Uterus (tissue), 2 donors: Measurements from ENCODE around the gene ZNF830.

Experiments used
- POLR2A ChIP-seq, 2 donors: fragments of 450-650 bp; IDR thresholded peaks; one replicate each; pipeline ENCODE4 v1.6.1; 2016; ENCODE audit warnings: antibody characterized with exemption in 2 of 2, mild to moderate bottlenecking in 1 of 2, moderate library complexity in 1 of 2
- TF ChIP-seq, protein P1 (sequence below), 4 experiments: fragments of 200-600 bp in 2 of 4; fragments of 450-650 bp in 2 of 4; sonication (generic) in 2 of 4; IDR thresholded peaks; one replicate each; pipeline ENCODE4 v1.5.1; 2016 to 2019; ENCODE audit warnings: antibody characterized with exemption in 4 of 4, mild to moderate bottlenecking in 2 of 4, moderate library complexity in 1 of 4

DNA sequence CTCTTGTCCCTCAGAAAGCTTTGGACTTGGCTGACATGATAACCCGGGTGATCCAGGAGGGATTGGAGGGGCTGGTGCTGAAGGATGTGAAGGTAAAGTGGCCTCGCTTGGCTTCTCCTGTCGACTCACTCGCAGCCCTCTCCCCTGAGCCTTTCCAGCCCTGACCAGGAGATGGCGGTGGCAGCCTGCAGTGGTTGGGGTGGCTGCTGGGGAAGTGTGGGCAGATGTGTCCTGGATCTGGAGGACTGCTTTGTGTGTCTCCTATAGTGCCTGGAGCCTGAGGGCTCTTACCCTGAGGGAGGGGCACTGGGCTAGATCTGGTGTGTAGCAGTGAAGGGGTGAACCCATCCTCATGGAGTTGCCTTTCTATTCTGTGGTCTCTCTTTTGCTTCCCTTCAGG lies 36.9 kb downstream of the ZNF830 start:
- TF ChIP-seq, protein P1, sequence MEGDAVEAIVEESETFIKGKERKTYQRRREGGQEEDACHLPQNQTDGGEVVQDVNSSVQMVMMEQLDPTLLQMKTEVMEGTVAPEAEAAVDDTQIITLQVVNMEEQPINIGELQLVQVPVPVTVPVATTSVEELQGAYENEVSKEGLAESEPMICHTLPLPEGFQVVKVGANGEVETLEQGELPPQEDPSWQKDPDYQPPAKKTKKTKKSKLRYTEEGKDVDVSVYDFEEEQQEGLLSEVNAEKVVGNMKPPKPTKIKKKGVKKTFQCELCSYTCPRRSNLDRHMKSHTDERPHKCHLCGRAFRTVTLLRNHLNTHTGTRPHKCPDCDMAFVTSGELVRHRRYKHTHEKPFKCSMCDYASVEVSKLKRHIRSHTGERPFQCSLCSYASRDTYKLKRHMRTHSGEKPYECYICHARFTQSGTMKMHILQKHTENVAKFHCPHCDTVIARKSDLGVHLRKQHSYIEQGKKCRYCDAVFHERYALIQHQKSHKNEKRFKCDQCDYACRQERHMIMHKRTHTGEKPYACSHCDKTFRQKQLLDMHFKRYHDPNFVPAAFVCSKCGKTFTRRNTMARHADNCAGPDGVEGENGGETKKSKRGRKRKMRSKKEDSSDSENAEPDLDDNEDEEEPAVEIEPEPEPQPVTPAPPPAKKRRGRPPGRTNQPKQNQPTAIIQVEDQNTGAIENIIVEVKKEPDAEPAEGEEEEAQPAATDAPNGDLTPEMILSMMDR (IDR thresholded peaks at IDR 0.05): peak; percentile 10 to 55 (median 38)
- TF ChIP-seq POLR2A (IDR thresholded peaks at IDR 0.05): no peak
